HepG2 (cell line): ENCODE data around the gene KCTD5. TPM values are rescaled to one million over a fixed set of nuclear protein-coding genes. Genes with fewer than 3 reads are reported as not detected.

Experiments used
- CBX1 ChIP-seq: IDR thresholded peaks from one replicate; pipeline ENCODE4 v1.6.1; 2016; ENCODE audit warnings: antibody characterized with exemption, low read depth
- ELF3 ChIP-seq: IDR thresholded peaks from 2 replicates; pipeline ENCODE4 v1.6.1; 2016; ENCODE audit warnings: missing genetic modification reagents, missing compliant biosample characterization
- HNF1B ChIP-seq: sonication (generic); formaldehyde crosslinking; IDR thresholded peaks from 2 replicates; pipeline ENCODE4 v1.5.1; 2020; ENCODE audit warnings: mild to moderate bottlenecking, moderate library complexity, missing genetic modification reagents
- HNF4A ChIP-seq: sonication (generic); formaldehyde crosslinking; IDR thresholded peaks from 2 replicates; pipeline ENCODE4 v1.4.0; 2020; ENCODE audit warnings: missing genetic modification reagents
- HOXD1 ChIP-seq: sonication (generic); formaldehyde crosslinking; IDR thresholded peaks from 2 replicates; pipeline ENCODE4 v1.5.0; 2020; ENCODE audit warnings: missing genetic modification reagents
- MAFG ChIP-seq: sonication (generic); formaldehyde crosslinking; IDR thresholded peaks from 2 replicates; pipeline ENCODE4 v1.5.1; 2020; ENCODE audit warnings: mild to moderate bottlenecking, missing genetic modification reagents
- NFATC3 ChIP-seq: sonication (generic); formaldehyde crosslinking; IDR thresholded peaks from 2 replicates; pipeline ENCODE4 v1.5.1; 2020; ENCODE audit warnings: mild to moderate bottlenecking, missing genetic modification reagents
- NFIC ChIP-seq: IDR thresholded peaks from 2 replicates; pipeline ENCODE4 v1.6.1; 2012; ENCODE audit warnings: mild to moderate bottlenecking, low read length, inconsistent platforms
- NFKB2 ChIP-seq: sonication (generic); formaldehyde crosslinking; IDR thresholded peaks from 2 replicates; pipeline ENCODE4 v1.4.0; 2020; ENCODE audit warnings: missing genetic modification reagents, borderline replicate concordance
- POLR2A ChIP-seq, 2 experiments: IDR thresholded peaks; 2 replicates each; pipeline ENCODE4 v1.6.1; 2011; ENCODE audit warnings: low read depth in 2 of 2, low read length in 2 of 2, mild to moderate bottlenecking in 1 of 2, moderate library complexity in 1 of 2; ENCODE audit not compliant: insufficient read depth in 1 of 2
- RFXANK ChIP-seq: IDR thresholded peaks from 2 replicates; pipeline ENCODE4 v1.6.1; 2016
- TBL1XR1 ChIP-seq: fragments of 150-350 bp; IDR thresholded peaks from 2 replicates; pipeline ENCODE4 v1.6.1; 2014; ENCODE audit warnings: borderline replicate concordance, low read length; ENCODE audit not compliant: partially characterized antibody
- TFAP4 ChIP-seq: sonication (generic); IDR thresholded peaks from 2 replicates; pipeline ENCODE4 v1.6.1; 2016; ENCODE audit warnings: low read depth, borderline replicate concordance
- TOE1 ChIP-seq: sonication (generic); formaldehyde crosslinking; IDR thresholded peaks from 2 replicates; pipeline ENCODE4 v1.4.0; 2020; ENCODE audit warnings: mild to moderate bottlenecking, missing genetic modification reagents
- WIZ ChIP-seq: sonication (generic); formaldehyde crosslinking; IDR thresholded peaks from 2 replicates; pipeline ENCODE4 v1.5.1; 2020; ENCODE audit warnings: mild to moderate bottlenecking, missing genetic modification reagents
- YEATS2 ChIP-seq: sonication (generic); formaldehyde crosslinking; IDR thresholded peaks from 2 replicates; pipeline ENCODE4 v1.4.0; 2020; ENCODE audit warnings: missing genetic modification reagents, borderline replicate concordance
- ZC3H4 ChIP-seq: sonication (generic); formaldehyde crosslinking; IDR thresholded peaks from 2 replicates; pipeline ENCODE4 v1.4.0; 2020; ENCODE audit warnings: missing genetic modification reagents, borderline replicate concordance
- ZIK1 ChIP-seq: sonication (generic); formaldehyde crosslinking; IDR thresholded peaks from 2 replicates; pipeline ENCODE4 v1.5.0; 2020; ENCODE audit warnings: mild to moderate bottlenecking, low read depth, missing genetic modification reagents, borderline replicate concordance
- ZNF512B ChIP-seq: sonication (generic); formaldehyde crosslinking; IDR thresholded peaks from 2 replicates; pipeline ENCODE4 v1.5.1; 2020; ENCODE audit warnings: missing genetic modification reagents, mild to moderate bottlenecking, borderline replicate concordance
- ZNF569 ChIP-seq: sonication (generic); formaldehyde crosslinking; IDR thresholded peaks from 2 replicates; pipeline ENCODE4 v1.5.0; 2020; ENCODE audit warnings: mild to moderate bottlenecking, missing genetic modification reagents, moderate library complexity, borderline replicate concordance
- ZNF761 ChIP-seq: sonication (generic); formaldehyde crosslinking; conservative IDR thresholded peaks from 2 replicates; pipeline ENCODE4 v1.4.0; 2020; ENCODE audit warnings: mild to moderate bottlenecking, missing genetic modification reagents
- ZUFSP ChIP-seq: sonication (generic); formaldehyde crosslinking; IDR thresholded peaks from 2 replicates; pipeline ENCODE4 v1.9.0; 2021; ENCODE audit warnings: missing genetic modification reagents, mild to moderate bottlenecking, borderline replicate concordance
- polyA plus RNA-seq, 8 experiments: library from polyadenylated mRNA; depleted of rRNA in 3 of 8; stranded (reverse) in 7 of 8; unstranded in 1 of 8; fragments of >200 nt; fragmentation: Illumina TruSeq in 4 of 8; extraction: Trizol in 4 of 8; gene quantifications; 2 replicates each; pipeline versions ENCODE4 v1.2.1 to v1.2.3, GENCODE V29; 2011 to 2016; ENCODE audit warnings: low read depth in 4 of 8, missing spikeins in 1 of 8, mixed read lengths in 1 of 8; ENCODE audit not compliant: insufficient read depth in 1 of 8
- total RNA-seq, 5 experiments: library from RNA; depleted of rRNA; stranded (reverse); fragments of >200 nt; fragmentation: Illumina TruSeq; extraction: Trizol; gene quantifications; 2 replicates each; pipeline ENCODE4 v1.2.3, GENCODE V29; 2016; ENCODE audit warnings: low read depth in 1 of 5

KCTD5 gene
- total and polyA plus RNA-seq, 2 of the 13 experiments (the other 11 are each of a cell fraction or from before 2014, with no cell fraction given): 25.4 to 29.8 TPM

GRCh38 chr16:2752035-2752849 is 69.9 kb downstream of the KCTD5 start, which contains the start of gene SRRM2 (continued):
- peak; percentile 76; the same call in 1 of the 2 replicates for TF ChIP-seq ZIK1 (CRISPR knock-in tag)
- peak; percentile 28; the same call in 1 of the 2 replicates for TF ChIP-seq HNF4A (CRISPR knock-in tag)
- TF ChIP-seq HNF1B (CRISPR knock-in tag): peak; percentile 90
- TF ChIP-seq ZNF512B (CRISPR knock-in tag): no peak
- peak; percentile 90; the same call in 1 of the 2 replicates for TF ChIP-seq YEATS2
- TF ChIP-seq ZNF569: no peak
- peak; percentile 36 for TF ChIP-seq CBX1
- no peak for TF ChIP-seq TBL1XR1
- no peak; the same call in 1 of the 2 replicates for TF ChIP-seq HOXD1 (CRISPR knock-in tag)
- TF ChIP-seq TFAP4: 0 out of 2 replicates have a peak, but pooled peaks have one; percentile 7
- peak; percentile 74; the same call in 1 of the 2 replicates for TF ChIP-seq ZNF761
- no peak for TF ChIP-seq MAFG (CRISPR knock-in tag)
- TF ChIP-seq NFKB2 (CRISPR knock-in tag): peak; percentile 84; the same call in 1 of the 2 replicates
- no peak for TF ChIP-seq ZUFSP (CRISPR knock-in tag)
- no peak for TF ChIP-seq RFXANK (CRISPR knock-in tag)
- no peak for TF ChIP-seq ZC3H4 (CRISPR knock-in tag)
- TF ChIP-seq ELF3 (CRISPR knock-in tag): peak; percentile 9; the same call in 1 of the 2 replicates
- TF ChIP-seq POLR2A (IDR thresholded peaks at IDR 0.05; ENCODE audit: insufficient read depth in 1 of 2, low read depth in 2 of 2, low read length in 2 of 2): peak; percentile 83 to 91
- TF ChIP-seq NFIC: no peak
- TF ChIP-seq NFATC3 (CRISPR knock-in tag): 0 out of 2 replicates have a peak, but pooled peaks have one; percentile 47
- TF ChIP-seq TOE1 (CRISPR knock-in tag): no peak
- no peak for TF ChIP-seq WIZ
